Spleen (tissue), 11 donors: Measurements from ENCODE around the gene FTO. TPM values are rescaled to one million over a fixed set of nuclear protein-coding genes. Genes with fewer than 3 reads are reported as not detected.

ENCODE experiments used
- DNase-seq: peaks from one replicate; pipeline ENCODE4 v3.0.0-alpha.2; 2020
- H3K27ac ChIP-seq, 8 donors: fragments of 200-600 bp; sonication (generic) in 7 of 8; 1 replicate in 4 of 8; 2 replicates in 4 of 8; pipeline versions ENCODE4 v1.5.0 to v1.8.0; 2016 to 2021; ENCODE audit warnings: inconsistent platforms in 4 of 8, mild to moderate bottlenecking in 4 of 8, moderate library complexity in 1 of 8
- H3K27me3 ChIP-seq, 7 donors: fragments of 200-600 bp; sonication (generic) in 6 of 7; replicated peaks in 1 of 7; 1 replicate in 4 of 7; 2 replicates in 3 of 7; pipeline versions ENCODE4 v1.5.0 to v1.8.0; 2016 to 2021; ENCODE audit warnings: inconsistent platforms in 3 of 7, mild to moderate bottlenecking in 1 of 7
- H3K36me3 ChIP-seq, 6 donors: fragments of 200-600 bp; sonication (generic) in 5 of 6; 1 replicate in 4 of 6; 2 replicates in 2 of 6; pipeline versions ENCODE4 v1.5.0 to v1.8.0; 2016 to 2021; ENCODE audit warnings: inconsistent platforms in 2 of 6
- H3K4me1 ChIP-seq, 6 donors: fragments of 200-600 bp; sonication (generic) in 5 of 6; 1 replicate in 3 of 6; 2 replicates in 3 of 6; pipeline versions ENCODE4 v1.5.0 to v1.8.0; 2016 to 2021; ENCODE audit warnings: inconsistent platforms in 3 of 6
- H3K4me3 ChIP-seq, 8 donors: fragments of 200-600 bp; sonication (generic) in 7 of 8; 1 replicate in 4 of 8; 2 replicates in 4 of 8; pipeline versions ENCODE4 v1.5.0 to v1.8.0; 2016 to 2021; ENCODE audit warnings: inconsistent platforms in 4 of 8, mild to moderate bottlenecking in 4 of 8, moderate library complexity in 2 of 8
- H3K9me3 ChIP-seq, 8 donors: fragments of 200-600 bp; sonication (generic) in 7 of 8; 1 replicate in 4 of 8; 2 replicates in 4 of 8; pipeline versions ENCODE4 v1.5.0 to v1.8.0; 2016 to 2021; ENCODE audit warnings: inconsistent platforms in 4 of 8
- POLR2A ChIP-seq, 3 donors: fragments of 450-650 bp; IDR thresholded peaks; one replicate each; pipeline ENCODE4 v1.5.1; 2017; ENCODE audit warnings: antibody characterized with exemption in 3 of 3, mild to moderate bottlenecking in 1 of 3
- POLR2AphosphoS5 ChIP-seq, 3 donors: sonication (generic); formaldehyde crosslinking; IDR thresholded peaks; one replicate each; pipeline ENCODE4 v1.5.1; 2017; ENCODE audit warnings: antibody characterized with exemption in 3 of 3
- WGBS, 5 donors: extraction: QIAGEN DNeasy Blood & Tissue Kit in 3 of 5; methylation state at CpG; one replicate each; pipeline versions ENCODE4 v1.1.5 to v1.1.7; 2013 to 2018; 5-methylcytosine and 5-hydroxymethylcytosine counted together
- intact Hi-C: fragments of 100-400 bp; cut with DNase I; formaldehyde crosslinking; loops from one replicate; pipeline ENCODE4 v1.15.0; 2023; ENCODE audit warnings: low total_unique reads
- polyA plus RNA-seq, 3 donors: library from polyadenylated mRNA; stranded (reverse); fragments of 200-250 nt; gene quantifications; one replicate each; pipeline ENCODE4 v1.2.1, GENCODE V29; 2013
- total RNA-seq, 7 donors: library from RNA; depleted of rRNA in 3 of 7; stranded (reverse); fragments of >200 nt in 3 of 7; fragmentation: NEBNext Ultra II Directional in 4 of 7; extraction: Animal tissue kit (Norgen Biotek cat#: 25700) in 4 of 7; gene quantifications; one replicate each; pipeline versions ENCODE4 v1.1.0 to v1.2.1, GENCODE V29; 2016 to 2021
- TF ChIP-seq, protein P1 (sequence below), 11 experiments: fragments of 200-600 bp in 7 of 11; fragments of 450-650 bp in 4 of 11; sonication (generic) in 4 of 11; IDR thresholded peaks in 8 of 11; conservative IDR thresholded peaks in 3 of 11; 1 replicate in 7 of 11; 2 replicates in 4 of 11; pipeline versions ENCODE4 v1.4.0 to v1.8.0; 2016 to 2021; ENCODE audit warnings: antibody characterized with exemption in 11 of 11, inconsistent platforms in 4 of 11, mild to moderate bottlenecking in 1 of 11
- donor health status: healthy with polysubstance abuse.
- donor health status: DM: no; HTN: no; CAD: no; lungs with moderate emphysema.
- donor health status: DM: no; HTN: no; CAD: no.
- donor health status: Bipolar disorder and iron deficiency.
- donor health status: healthy.
- donor health status: DM: no; HTN: no; CAD: no.
- donor health status: DM: yes; HTN: yes; CAD: no.

Gene FTO
- total and polyA plus RNA-seq, 10 donors = 6.8 to 89.8 (median 68.4) TPM

DNA sequence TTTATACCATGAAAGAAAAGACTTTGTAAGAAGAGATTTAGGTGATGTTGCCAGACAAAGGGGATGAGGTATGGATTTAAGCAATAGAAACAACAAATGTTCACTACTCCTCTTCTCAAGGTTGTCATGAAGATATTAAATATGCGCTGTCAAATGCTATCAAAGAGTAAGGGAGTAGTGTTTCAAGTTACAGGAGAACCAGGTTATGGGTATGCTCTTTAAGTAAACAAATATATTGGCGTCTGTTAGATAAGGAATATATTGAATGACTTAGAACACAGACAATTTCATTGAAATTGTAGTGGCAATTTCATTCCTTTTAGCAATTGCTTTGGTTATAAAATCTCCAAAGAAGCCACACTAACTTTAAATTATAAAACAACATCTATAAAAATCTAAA is 229.0 kb downstream of the FTO start:
- 93 to 100% (median 97%) methylated on average over 2 of the region's 2 CpGs for WGBS, 5 donors
- TF ChIP-seq POLR2A (IDR thresholded peaks at IDR 0.05) = no peak
- Histone ChIP-seq H3K27ac (no peak overlapping the region), H3K9me3 (no peaks in the 10 kb centered on the region), H3K27me3 (no peaks in the 10 kb centered on the region), H3K4me1 (peaks cover 0 to 5% (median 0%) of the 10 kb centered on the region in 6 donors), H3K4me3 (no peak overlapping the region), H3K36me3 (peaks cover 0 to 41% (median 12%) of the 10 kb centered on the region in 6 donors)
- DNase-seq = no peak
- intact Hi-C loops = no loop called here

DNA sequence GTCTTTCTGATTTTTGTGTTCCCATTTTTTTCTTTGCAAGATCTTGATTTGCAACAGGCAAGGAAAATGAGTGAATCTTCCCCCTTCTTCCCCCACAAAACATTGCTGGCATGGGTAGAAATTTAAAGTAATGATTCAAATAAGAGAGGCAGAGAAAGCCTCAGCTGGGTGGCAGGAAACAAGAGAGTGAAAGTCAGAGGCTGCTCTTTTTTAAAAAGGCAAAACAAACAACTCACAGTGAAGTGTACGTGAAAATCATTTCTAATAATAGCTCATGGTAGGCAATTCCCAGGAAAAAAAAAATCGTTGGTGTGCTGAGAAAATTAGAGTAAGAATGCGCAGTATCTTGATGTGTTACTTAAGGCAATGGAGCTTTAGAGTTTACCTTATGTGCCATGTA is 229.5 kb downstream of the FTO start:
- H3K36me3 ChIP-seq = peaks cover 0 to 45% (median 12%) of the 10 kb centered on the region in 6 donors
- H3K27ac ChIP-seq = no peak overlapping the region
- H3K9me3 ChIP-seq = no peaks in the 10 kb centered on the region
- intact Hi-C loops = no loop called here
- TF ChIP-seq, protein P1, sequence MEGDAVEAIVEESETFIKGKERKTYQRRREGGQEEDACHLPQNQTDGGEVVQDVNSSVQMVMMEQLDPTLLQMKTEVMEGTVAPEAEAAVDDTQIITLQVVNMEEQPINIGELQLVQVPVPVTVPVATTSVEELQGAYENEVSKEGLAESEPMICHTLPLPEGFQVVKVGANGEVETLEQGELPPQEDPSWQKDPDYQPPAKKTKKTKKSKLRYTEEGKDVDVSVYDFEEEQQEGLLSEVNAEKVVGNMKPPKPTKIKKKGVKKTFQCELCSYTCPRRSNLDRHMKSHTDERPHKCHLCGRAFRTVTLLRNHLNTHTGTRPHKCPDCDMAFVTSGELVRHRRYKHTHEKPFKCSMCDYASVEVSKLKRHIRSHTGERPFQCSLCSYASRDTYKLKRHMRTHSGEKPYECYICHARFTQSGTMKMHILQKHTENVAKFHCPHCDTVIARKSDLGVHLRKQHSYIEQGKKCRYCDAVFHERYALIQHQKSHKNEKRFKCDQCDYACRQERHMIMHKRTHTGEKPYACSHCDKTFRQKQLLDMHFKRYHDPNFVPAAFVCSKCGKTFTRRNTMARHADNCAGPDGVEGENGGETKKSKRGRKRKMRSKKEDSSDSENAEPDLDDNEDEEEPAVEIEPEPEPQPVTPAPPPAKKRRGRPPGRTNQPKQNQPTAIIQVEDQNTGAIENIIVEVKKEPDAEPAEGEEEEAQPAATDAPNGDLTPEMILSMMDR (IDR thresholded peaks at IDR 0.05 in 8 of 11, conservative IDR thresholded peaks at IDR 0.05 in 3 of 11) = no peak
- TF ChIP-seq POLR2AphosphoS5 (IDR thresholded peaks at IDR 0.05) = no peak
- TF ChIP-seq POLR2A (IDR thresholded peaks at IDR 0.05) = no peak
- H3K4me3 ChIP-seq = no peak overlapping the region
- no peaks in the 10 kb centered on the region for H3K27me3 ChIP-seq
- DNase-seq = no peak
- 70 to 77% (median 73%) methylated on average over 3 of the region's 3 CpGs for WGBS, 5 donors
- peaks cover 0 to 2% (median 0%) of the 10 kb centered on the region in 6 donors for H3K4me1 ChIP-seq

DNA sequence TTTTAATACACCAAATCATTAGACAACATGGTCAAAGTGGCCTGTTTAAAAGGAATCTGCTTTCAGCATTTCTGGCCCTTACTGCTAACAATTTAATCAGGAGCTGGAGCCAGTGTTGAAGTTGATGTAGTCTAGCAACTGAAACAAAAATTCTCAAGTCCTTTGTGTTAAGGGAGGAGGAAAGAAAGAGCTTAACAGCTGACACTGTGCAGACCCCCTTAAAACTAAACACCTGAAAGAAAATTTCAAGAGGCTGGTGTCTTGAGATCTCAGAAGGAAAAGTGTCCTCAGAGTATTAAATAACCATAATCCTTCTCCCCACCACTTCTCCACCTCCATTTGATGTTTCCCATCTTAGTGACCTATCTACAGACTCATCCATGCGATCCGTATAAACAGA is 232.1 kb downstream of the FTO start:
- Histone ChIP-seq H3K36me3 (peaks cover 0 to 60% (median 12%) of the 10 kb centered on the region in 6 donors), H3K9me3 (no peaks in the 10 kb centered on the region), H3K4me3 (no peak overlapping the region), H3K4me1 (no peaks in the 10 kb centered on the region), H3K27ac (no peak overlapping the region), H3K27me3 (no peaks in the 10 kb centered on the region)
- TF ChIP-seq POLR2A (IDR thresholded peaks at IDR 0.05) = no peak
- TF ChIP-seq, protein P1 (IDR thresholded peaks at IDR 0.05 in 8 of 11, conservative IDR thresholded peaks at IDR 0.05 in 3 of 11) = no peak
- TF ChIP-seq POLR2AphosphoS5 (IDR thresholded peaks at IDR 0.05) = no peak
- DNase-seq = no peak
- WGBS, 5 donors = 96 to 100% (median 98%) methylated on average over 2 of the region's 2 CpGs
- intact Hi-C loops = no loop called here

DNA sequence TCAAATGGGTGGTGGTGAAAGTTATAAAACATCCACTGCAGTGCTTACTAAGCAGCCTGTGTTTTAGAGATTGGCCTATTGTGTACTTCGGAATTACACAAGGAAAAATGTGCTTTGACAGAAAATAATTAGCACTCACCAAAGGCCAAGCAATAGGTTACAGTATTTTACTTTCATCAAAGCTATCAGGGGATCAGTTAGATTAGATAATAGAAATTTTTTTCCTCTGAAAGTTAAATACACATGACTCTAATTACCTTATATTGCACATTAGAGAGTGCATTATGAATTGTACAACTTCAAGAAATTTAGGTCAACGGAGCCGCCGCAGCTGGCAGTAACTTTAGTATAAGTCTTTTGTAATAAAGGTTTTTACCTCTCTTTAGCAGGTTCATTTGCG is 232.6 kb downstream of the FTO start:
- intact Hi-C loops = no loop called here
- no peaks in the 10 kb centered on the region for H3K9me3 ChIP-seq
- peaks cover 0 to 64% (median 12%) of the 10 kb centered on the region in 6 donors for H3K36me3 ChIP-seq
- no peaks in the 10 kb centered on the region for H3K27me3 ChIP-seq
- WGBS, 5 donors = 95 to 98% (median 97%) methylated on average over 5 of the region's 5 CpGs
- H3K27ac ChIP-seq = no peak overlapping the region
- TF ChIP-seq POLR2A (IDR thresholded peaks at IDR 0.05) = no peak
- TF ChIP-seq POLR2AphosphoS5 (IDR thresholded peaks at IDR 0.05) = no peak
- TF ChIP-seq, protein P1 (IDR thresholded peaks at IDR 0.05 in 8 of 11, conservative IDR thresholded peaks at IDR 0.05 in 3 of 11) = no peak
- no peak overlapping the region for H3K4me3 ChIP-seq
- DNase-seq = no peak
- no peaks in the 10 kb centered on the region for H3K4me1 ChIP-seq
